GM12874 (cell line): Measurements from ENCODE around the gene HOXA10.

ENCODE experiments used
- TF ChIP-seq, protein P1 (sequence below): IDR thresholded peaks from 2 replicates; pipeline ENCODE4 v1.5.1; 2011; ENCODE audit warnings: low read depth, mild to moderate bottlenecking, control low read depth, low read length, moderate library complexity; ENCODE audit not compliant: insufficient read depth

HOXA10 gene

DNA sequence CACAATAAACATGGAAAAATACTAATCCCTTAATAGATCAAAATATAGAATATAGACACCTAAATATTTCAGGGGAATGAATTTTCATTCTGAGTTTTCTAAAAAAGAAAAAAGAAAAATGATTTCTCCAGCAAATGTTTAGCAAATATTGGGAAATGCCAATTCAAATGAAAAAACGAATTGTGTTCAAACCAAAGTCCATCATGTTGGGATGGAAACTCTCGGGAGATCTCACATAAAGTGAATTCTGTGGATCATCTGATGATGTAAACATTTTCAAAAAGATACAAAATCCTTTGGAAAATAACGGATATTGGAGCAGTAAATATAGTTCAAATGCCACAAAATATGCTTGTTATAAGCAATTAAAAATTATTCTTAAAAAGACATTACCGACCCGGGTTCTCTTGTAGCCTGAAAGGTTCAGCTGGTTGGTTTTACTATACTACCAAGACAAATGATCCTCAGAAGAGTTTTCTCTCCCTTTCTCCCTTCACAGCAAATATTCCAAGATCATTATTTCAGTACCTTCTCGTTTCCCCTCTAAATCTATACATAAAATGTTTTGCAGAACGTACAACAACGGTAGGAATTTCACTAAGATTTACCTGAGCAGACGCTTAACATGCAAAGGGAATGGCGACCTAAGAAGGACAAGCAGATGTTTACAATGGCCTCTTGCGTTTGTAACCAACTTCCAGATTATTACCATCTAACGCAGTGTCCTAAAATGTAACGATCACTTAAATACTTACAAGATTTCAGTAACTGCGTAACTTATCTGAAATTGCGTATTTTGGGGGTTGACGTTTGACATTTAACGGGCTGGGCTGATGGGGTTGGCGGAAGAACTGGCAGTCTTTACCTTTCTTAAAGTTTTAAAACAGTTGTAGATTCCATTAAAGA, 23.3 kb upstream of the HOXA10 start:
- TF ChIP-seq, protein P1, sequence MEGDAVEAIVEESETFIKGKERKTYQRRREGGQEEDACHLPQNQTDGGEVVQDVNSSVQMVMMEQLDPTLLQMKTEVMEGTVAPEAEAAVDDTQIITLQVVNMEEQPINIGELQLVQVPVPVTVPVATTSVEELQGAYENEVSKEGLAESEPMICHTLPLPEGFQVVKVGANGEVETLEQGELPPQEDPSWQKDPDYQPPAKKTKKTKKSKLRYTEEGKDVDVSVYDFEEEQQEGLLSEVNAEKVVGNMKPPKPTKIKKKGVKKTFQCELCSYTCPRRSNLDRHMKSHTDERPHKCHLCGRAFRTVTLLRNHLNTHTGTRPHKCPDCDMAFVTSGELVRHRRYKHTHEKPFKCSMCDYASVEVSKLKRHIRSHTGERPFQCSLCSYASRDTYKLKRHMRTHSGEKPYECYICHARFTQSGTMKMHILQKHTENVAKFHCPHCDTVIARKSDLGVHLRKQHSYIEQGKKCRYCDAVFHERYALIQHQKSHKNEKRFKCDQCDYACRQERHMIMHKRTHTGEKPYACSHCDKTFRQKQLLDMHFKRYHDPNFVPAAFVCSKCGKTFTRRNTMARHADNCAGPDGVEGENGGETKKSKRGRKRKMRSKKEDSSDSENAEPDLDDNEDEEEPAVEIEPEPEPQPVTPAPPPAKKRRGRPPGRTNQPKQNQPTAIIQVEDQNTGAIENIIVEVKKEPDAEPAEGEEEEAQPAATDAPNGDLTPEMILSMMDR, result no peak

DNA sequence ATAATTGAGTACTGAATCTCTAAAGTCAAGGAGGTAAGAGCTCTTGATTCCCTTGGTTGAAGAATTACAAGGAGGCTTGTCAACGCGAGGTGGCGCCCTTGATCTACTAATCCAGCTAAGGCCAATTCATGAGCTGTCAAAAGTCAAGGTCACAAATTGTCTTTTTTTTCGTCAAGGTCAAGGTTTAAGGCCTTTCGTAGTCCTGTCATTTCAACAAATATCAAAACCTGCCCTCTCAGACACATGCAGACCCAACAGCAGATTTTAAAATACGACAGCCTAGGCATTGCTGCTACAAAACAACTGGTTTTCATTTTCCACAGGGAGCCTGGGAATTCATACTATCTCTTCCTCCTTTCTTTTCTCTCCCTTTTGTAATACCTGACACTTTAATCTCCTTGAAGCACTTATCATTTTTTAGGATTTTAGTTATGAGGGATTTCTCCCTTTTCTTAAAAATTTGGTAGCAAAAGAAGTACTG, 22.2 kb upstream of the HOXA10 start:
- TF ChIP-seq, protein P1, result peak; percentile 63

DNA sequence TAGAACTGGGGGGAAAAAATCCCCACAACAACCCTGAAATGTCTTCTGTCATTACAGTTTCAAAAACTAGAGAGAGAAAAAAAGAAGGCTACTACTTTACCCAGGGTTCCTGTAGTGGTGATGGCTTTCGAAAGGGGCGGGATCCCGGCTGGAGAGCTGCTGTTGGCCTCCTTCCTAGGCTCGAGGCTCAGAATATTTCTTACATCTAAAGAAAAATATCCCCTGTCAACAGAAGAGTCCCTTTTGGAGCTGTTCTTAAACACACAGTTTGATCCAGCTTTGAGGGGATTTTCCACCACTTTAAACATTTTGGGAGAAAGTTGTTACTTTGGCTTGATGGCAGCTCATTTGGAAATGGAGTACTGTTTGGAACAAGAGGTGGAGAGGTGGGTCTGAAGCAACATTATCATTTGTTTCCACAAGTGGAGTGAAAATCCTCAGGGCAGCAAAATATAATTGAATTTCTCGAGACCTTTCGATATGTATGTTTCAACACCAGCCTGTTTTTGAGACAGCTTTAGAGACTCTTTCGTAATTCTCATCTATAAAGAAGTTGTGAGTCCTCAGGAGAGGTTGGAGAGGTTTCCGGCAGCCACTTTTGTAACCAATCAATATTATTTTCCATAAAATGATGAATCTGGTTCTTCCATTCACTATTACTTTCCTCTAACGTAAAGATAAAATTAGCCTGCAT, 20.7 kb upstream of the HOXA10 start:
- TF ChIP-seq, protein P1, result no peak

DNA sequence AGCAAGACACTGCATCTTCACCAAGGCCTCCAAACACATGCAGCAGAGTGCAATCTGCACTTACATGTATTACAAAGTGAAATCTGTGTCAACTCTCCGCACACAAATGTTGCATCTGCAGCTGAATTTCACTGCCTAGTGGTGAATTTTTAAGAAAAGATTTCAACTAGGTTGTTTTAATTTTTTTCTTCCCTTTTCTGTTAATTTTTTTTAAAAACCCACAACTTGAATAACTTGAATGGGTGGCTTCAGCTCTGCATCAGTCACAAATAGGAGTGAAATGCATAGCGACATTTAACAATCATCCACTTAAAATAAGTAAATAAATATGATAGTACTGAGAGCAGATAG, 19.9 kb upstream of the HOXA10 start:
- TF ChIP-seq, protein P1, result no peak

DNA sequence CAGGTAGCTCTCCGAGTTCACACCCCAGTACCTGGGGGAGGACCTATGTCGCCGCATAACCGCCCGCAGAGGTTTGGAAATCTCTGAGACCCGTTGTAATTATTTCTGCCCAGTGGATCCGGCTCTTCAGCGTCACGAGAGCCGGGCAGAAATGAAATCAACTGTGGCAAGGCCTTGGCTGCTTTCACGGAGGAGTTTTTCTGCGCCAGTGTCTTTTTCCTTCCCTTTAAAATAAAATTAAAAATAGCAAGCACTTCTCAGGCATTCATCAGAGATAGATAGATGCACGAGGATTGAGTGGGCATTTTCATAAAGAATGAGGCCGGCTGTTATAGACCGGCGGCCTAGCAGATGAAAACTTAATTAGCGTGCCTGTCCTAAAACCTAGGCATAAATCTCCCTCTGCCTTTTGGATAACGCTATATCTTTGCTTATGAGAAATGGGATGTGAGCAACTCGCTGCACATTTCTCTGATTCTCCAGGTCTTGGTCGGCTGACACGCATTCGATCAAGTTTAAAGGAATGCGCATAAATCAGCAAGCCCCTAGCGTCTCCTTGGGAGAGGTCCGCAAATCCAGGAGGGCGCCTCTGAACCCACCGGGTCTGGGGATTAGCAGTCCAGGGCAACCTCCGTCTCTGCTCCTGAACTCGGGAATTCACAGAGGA, 19.3 kb upstream of the HOXA10 start:
- TF ChIP-seq, protein P1, result no peak

DNA sequence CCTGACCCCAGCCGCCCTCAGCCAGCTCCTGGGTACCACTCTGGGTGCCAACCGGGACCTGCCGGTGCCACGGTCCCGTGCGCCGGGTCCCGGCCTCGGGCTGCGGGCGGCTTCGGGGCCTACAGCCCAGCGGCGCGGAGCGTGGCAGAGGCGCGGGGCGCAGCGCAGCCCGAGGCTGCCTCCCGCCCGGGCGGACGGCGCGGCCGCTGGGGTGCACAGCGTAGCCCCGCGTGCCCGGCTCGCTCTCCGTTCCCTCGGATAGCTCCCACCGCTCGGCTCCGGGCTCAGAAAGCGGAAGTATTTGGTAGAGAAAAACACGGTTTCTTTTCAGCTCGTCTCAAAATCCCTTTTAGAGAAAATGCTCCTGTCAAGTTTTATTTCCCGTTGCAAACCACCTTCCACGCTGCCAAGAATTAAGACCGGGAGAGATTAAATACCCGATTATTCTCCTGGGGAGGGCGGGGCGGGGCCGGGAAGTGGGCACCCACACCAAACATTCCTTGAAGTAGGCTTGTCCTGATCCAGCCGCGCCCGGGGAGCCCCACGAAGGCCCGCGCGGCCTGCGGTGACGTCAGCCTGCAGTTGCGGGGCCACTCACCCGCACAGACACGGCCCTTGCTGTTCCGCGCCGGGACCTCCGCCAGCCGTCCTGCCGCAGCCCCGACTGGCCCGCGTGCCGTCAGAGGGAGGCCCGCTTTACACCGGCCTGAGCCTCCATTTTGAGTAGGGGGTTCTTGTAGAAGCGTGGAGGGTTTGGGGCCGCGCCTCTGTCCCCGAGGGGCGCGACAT, 18.6 kb upstream of the HOXA10 start:
- TF ChIP-seq, protein P1, result no peak
